ENCODE data around the gene SPATA6L. TPM values are rescaled to one million over a fixed set of nuclear protein-coding genes. Genes with fewer than 3 reads are reported as not detected.

SPATA6L gene
- total and polyA plus RNA-seq, 2 of the 4 experiments (the other 2 are of a cell fraction): 0.18 to 0.84 TPM

DNA sequence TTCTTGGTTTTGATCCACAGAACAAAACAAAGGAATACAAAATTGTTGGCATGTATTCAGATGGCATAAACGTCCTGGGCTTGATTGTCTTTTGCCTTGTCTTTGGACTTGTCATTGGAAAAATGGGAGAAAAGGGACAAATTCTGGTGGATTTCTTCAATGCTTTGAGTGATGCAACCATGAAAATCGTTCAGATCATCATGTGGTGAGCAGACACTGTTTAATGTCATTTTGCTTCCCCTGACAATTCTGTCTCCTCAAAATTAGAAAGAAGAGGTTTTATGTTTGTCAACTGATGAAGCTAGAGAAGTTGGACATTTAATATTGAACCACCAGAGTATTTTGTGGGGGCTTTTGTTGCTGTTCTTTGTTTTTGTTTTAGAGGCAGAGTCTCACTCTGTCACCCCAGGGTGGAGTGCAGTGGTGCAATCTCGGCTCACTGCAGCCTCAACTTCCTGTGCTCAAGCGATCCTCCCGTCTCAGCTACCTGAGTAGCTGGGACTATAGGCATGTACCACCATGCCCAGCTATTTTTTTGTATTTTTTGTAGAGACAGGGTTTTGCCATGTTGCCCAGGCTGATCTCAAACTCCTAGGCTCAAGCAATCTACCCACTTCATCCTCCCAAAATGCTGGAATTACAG, 94.0 kb downstream of the SPATA6L start:
- no peak overlapping the region for H2AK9ac ChIP-seq (replicated peaks; ENCODE audit: low read depth, low read length, poor library complexity)
- no peak overlapping the region for H3K4me3 ChIP-seq (ENCODE audit: insufficient read depth, low read depth, low read length)
- no peak overlapping the region for H2AK5ac ChIP-seq (ENCODE audit: low read depth, low read length)
- no peaks in the 10 kb centered on the region for H3K79me1 ChIP-seq (ENCODE audit: low read depth in 1 of 2, low read length in 2 of 2)
- H3K14ac ChIP-seq (replicated peaks; ENCODE audit: low read depth, low read length): no peak overlapping the region
- H3K9me3 ChIP-seq (ENCODE audit: control insufficient read depth, insufficient read depth, low read length): no peaks in the 10 kb centered on the region
- H3K4ac ChIP-seq (ENCODE audit: low read depth, low read length): no peak overlapping the region
- H3K27me3 ChIP-seq (ENCODE audit: control insufficient read depth, insufficient read depth, low read length): peaks cover 3% of the 10 kb centered on the region; the same call in 1 of the 2 replicates
- H4K20me1 ChIP-seq (ENCODE audit: insufficient read depth, low read length): no peaks in the 10 kb centered on the region
- no peak overlapping the region for H3K23ac ChIP-seq (ENCODE audit: low read depth, low read length)
- H2BK15ac ChIP-seq (ENCODE audit: low read depth, low read length): no peak overlapping the region
- POLR2A ChIA-PET (ENCODE audit: unreplicated experiment): no interaction called here
- no peak overlapping the region for H3K27ac ChIP-seq (ENCODE audit: insufficient read depth, low read length)
- ATAC-seq (ENCODE audit: low read depth): no peak
- no peak overlapping the region for H2AFZ ChIP-seq (replicated peaks; ENCODE audit: low read length, poor library complexity)
- intact Hi-C loops (cut with micrococcal nuclease): loop anchor here (10.0 kb wide), 1 partner anchor 62 kb away; no protein-coding TSS in a partner anchor
- H4K91ac ChIP-seq (ENCODE audit: insufficient read depth, low read depth, low read length): no peak overlapping the region
- no TSS peak for BruUV-seq (replicated peaks)
- CTCF ChIA-PET: no interaction called here
- no peak for DNase-seq
- H2BK5ac ChIP-seq (ENCODE audit: low read depth, low read length, poor library complexity, severe bottlenecking): no peak overlapping the region
- H2BK20ac ChIP-seq (ENCODE audit: low read depth, low read length): no peak overlapping the region
- WGBS, 2 experiments (ENCODE audit: extremely low coverage in 2 of 2, insufficient read length in 1 of 2): 30% methylated on average over 2 of the region's 5 CpGs; no CpG with 5 or more reads in 1 of the 2 experiments
- peaks cover 2% of the 10 kb centered on the region for H3K36me3 ChIP-seq (ENCODE audit: control insufficient read depth, insufficient read depth, low read length)
- in situ Hi-C loops (cut with MboI; ENCODE audit: low sequenced_read_pairs): no loop called here
- no peak overlapping the region for H2BK120ac ChIP-seq (ENCODE audit: low read depth, low read length)
- no peak for TF ChIP-seq CHD1 (IDR thresholded peaks at IDR 0.05; ENCODE audit: low read depth, low read length)
- H3K56ac ChIP-seq (ENCODE audit: extremely low read depth, insufficient read depth, low read length): no peak overlapping the region
- H3K9ac ChIP-seq (ENCODE audit: low read depth, low read length): no peak overlapping the region
- no peak overlapping the region for H4K8ac ChIP-seq (ENCODE audit: low read depth in 2 of 2, low read length in 2 of 2)
- no peak overlapping the region for H3K18ac ChIP-seq (ENCODE audit: low read depth, low read length)
- H3K9me1 ChIP-seq (ENCODE audit: insufficient read depth, low read length): no peaks in the 10 kb centered on the region
- no peak overlapping the region for H3K4me2 ChIP-seq (ENCODE audit: low read depth, low read length)
- H4K5ac ChIP-seq (ENCODE audit: low read depth, low read length): no peak overlapping the region
- dilution Hi-C loops (cut with HindIII; ENCODE audit: low sequenced_read_pairs, unreplicated experiment): no loop called here
- H3K4me1 ChIP-seq (ENCODE audit: control insufficient read depth, insufficient read depth, low read length): no peaks in the 10 kb centered on the region
